Endothelial cell (in vitro differentiated cells): ENCODE results near the gene RPL14. TPM values are rescaled to one million over a fixed set of nuclear protein-coding genes. Genes with fewer than 3 reads are reported as not detected.
A peak's percentile ranks its signal among the peaks of the same experiment; 100 is the strongest.

Source experiments
- DNase-seq: peaks from one replicate; pipeline ENCODE4 v3.0.0; 2021; ENCODE audit warnings: low spot score
- H3K27ac Mint-ChIP-seq: one replicate; pipeline ENCODE4 v1.8.0; 2021; ENCODE audit warnings: mixed read lengths, inconsistent platforms; ENCODE audit not compliant: unreplicated experiment
- H3K27me3 Mint-ChIP-seq: one replicate; pipeline ENCODE4 v1.8.0; 2021; ENCODE audit warnings: mild to moderate bottlenecking, moderate library complexity, mixed read lengths, inconsistent platforms; ENCODE audit not compliant: unreplicated experiment
- H3K36me3 Mint-ChIP-seq: one replicate; pipeline ENCODE4 v1.8.0; 2021; ENCODE audit warnings: mild to moderate bottlenecking, low read depth, mixed read lengths, inconsistent platforms; ENCODE audit not compliant: unreplicated experiment
- H3K4me1 Mint-ChIP-seq: one replicate; pipeline ENCODE4 v1.8.0; 2021; ENCODE audit warnings: mild to moderate bottlenecking, mixed read lengths, inconsistent platforms; ENCODE audit not compliant: unreplicated experiment
- H3K4me3 Mint-ChIP-seq: one replicate; pipeline ENCODE4 v1.8.0; 2021; ENCODE audit warnings: mild to moderate bottlenecking, mixed read lengths, inconsistent platforms; ENCODE audit not compliant: unreplicated experiment
- H3K9me3 Mint-ChIP-seq: one replicate; pipeline ENCODE4 v1.8.0; 2021; ENCODE audit warnings: mixed read lengths, inconsistent platforms; ENCODE audit not compliant: unreplicated experiment
- CTCF ChIP-seq: fragments of 200-600 bp; sonication (generic); IDR thresholded peaks from one replicate; pipeline ENCODE4 v1.5.0; 2021; ENCODE audit warnings: antibody characterized with exemption; ENCODE audit not compliant: unreplicated experiment
- total RNA-seq: library from RNA; stranded (reverse); fragmentation: NEBNext Ultra II Directional; extraction: Animal tissue kit (Norgen Biotek cat#: 25700); gene quantifications from one replicate; pipeline ENCODE4 v1.2.1, GENCODE V29; 2021; ENCODE audit not compliant: unreplicated experiment

The RPL14 gene
- total RNA-seq, 1 donor from 2014 or later, result 2,049 TPM

- peak overlapping the region; percentile 64 for H3K4me3 Mint-ChIP-seq
Measured at GRCh38 chr3:40487172-40487571, 30.0 kb downstream of the RPL14 start.

GRCh38 chr3:40490916-40491315 lies 33.8 kb downstream of the RPL14 start:
- H3K27ac Mint-ChIP-seq, result no peak overlapping the region
- H3K4me1 Mint-ChIP-seq, result peaks cover 3% of the 10 kb centered on the region
- peaks cover 6% of the 10 kb centered on the region for H3K27me3 Mint-ChIP-seq
- H3K9me3 Mint-ChIP-seq, result no peaks in the 10 kb centered on the region
- TF ChIP-seq CTCF, result no peak
- no peak overlapping the region for H3K4me3 Mint-ChIP-seq
- no peak for DNase-seq
- H3K36me3 Mint-ChIP-seq, result peaks cover 23% of the 10 kb centered on the region

More at GRCh38 chr3:40487172-40487571, 30.0 kb downstream of the RPL14 start:
- no peak overlapping the region for H3K27ac Mint-ChIP-seq
- no peaks in the 10 kb centered on the region for H3K9me3 Mint-ChIP-seq
- no peak for TF ChIP-seq CTCF
- no peaks in the 10 kb centered on the region for H3K4me1 Mint-ChIP-seq
- H3K27me3 Mint-ChIP-seq, result peaks cover 8% of the 10 kb centered on the region
- DNase-seq, result no peak
- peaks cover 23% of the 10 kb centered on the region for H3K36me3 Mint-ChIP-seq

- no peak for DNase-seq
- no peaks in the 10 kb centered on the region for H3K36me3 Mint-ChIP-seq
- H3K27ac Mint-ChIP-seq, result no peak overlapping the region
- H3K9me3 Mint-ChIP-seq, result no peaks in the 10 kb centered on the region
- H3K4me3 Mint-ChIP-seq, result no peak overlapping the region
- peaks cover under 1% of the 10 kb centered on the region for H3K27me3 Mint-ChIP-seq
- no peak for TF ChIP-seq CTCF
- H3K4me1 Mint-ChIP-seq, result peaks cover 19% of the 10 kb centered on the region
Measured at GRCh38 chr3:40494698-40495097, 37.6 kb downstream of the RPL14 start.

GRCh38 chr3:40497288-40497687 lies 40.1 kb downstream of the RPL14 start:
- Mint-ChIP-seq H3K27ac (no peak overlapping the region), H3K4me3 (no peak overlapping the region), H3K4me1 (peaks cover 21% of the 10 kb centered on the region), H3K27me3 (peaks cover 5% of the 10 kb centered on the region), H3K36me3 (no peaks in the 10 kb centered on the region), H3K9me3 (no peaks in the 10 kb centered on the region)
- TF ChIP-seq CTCF, result no peak
- DNase-seq, result no peak

- H3K27me3 Mint-ChIP-seq, result peaks cover 7% of the 10 kb centered on the region
- H3K36me3 Mint-ChIP-seq, result no peaks in the 10 kb centered on the region
- no peak overlapping the region for H3K4me3 Mint-ChIP-seq
- peaks cover 22% of the 10 kb centered on the region for H3K4me1 Mint-ChIP-seq
- H3K27ac Mint-ChIP-seq, result no peak overlapping the region
- H3K9me3 Mint-ChIP-seq, result no peaks in the 10 kb centered on the region
- no peak for TF ChIP-seq CTCF
- DNase-seq, result no peak
Measured at GRCh38 chr3:40499952-40500351, 42.8 kb downstream of the RPL14 start.
